T-helper 9 cell (primary cell): ENCODE results near the gene WDR36.
A peak's percentile ranks its signal among the peaks of the same experiment; 100 is the strongest.
"Not testable (repeated sequence)": the region's sequence is repeated elsewhere in the genome, so short reads cannot be mapped to it uniquely, and the experiment has no call there.

Source experiments
- DNase-seq: peaks from one replicate; pipeline ENCODE4 v3.0.0-alpha.2; 2020

The WDR36 gene

DNA sequence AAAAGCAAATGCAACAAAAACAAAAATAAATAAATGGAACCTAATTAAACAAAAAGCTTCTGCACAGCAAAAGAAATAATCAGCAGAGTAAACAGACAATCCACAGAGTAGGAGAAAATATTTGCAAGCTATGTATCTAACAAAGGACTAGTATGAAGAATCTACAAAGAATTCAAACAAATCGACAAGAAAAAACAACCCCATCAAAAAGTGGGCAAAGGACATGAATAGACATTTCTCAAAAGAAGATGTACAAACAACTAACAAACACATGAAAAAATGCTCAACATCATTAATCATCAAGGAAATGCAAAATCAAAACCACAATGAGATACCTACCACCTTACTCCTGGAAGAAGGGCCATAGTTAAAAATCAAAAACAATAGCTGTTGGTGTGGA, 49.3 kb downstream of the WDR36 start:
- not testable (repeated sequence) for DNase-seq

- DNase-seq, result no peak
Measured at GRCh38 chr5:111142932-111143331, 50.8 kb downstream of the WDR36 start.

GRCh38 chr5:111143910-111144309, 51.8 kb downstream of the WDR36 start:
- DNase-seq, result no peak

GRCh38 chr5:111144352-111144930, 52.3 kb downstream of the WDR36 start:
- no peak for DNase-seq

- DNase-seq, result no peak
Measured at GRCh38 chr5:111146053-111146452, 53.9 kb downstream of the WDR36 start.

DNA sequence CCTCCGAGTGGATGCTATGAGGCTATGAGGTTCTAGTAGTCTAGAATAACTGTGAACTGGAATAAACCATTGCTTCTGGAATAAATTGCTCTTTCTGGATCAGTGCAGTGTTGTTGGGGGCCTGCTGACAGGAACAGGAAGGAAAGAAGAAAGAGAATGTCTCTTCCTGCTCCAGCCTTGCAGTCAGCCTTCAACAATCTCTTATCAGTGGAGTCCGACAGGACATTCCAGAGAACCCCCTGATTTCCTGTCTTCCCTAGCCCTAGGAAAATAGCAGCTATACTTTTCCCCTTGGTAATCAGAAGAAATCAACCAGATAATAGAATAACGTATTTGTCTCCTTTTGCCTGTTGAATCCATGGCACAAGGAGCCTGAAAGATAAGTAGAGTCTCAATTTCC, 55.4 kb downstream of the WDR36 start:
- no peak for DNase-seq

DNA sequence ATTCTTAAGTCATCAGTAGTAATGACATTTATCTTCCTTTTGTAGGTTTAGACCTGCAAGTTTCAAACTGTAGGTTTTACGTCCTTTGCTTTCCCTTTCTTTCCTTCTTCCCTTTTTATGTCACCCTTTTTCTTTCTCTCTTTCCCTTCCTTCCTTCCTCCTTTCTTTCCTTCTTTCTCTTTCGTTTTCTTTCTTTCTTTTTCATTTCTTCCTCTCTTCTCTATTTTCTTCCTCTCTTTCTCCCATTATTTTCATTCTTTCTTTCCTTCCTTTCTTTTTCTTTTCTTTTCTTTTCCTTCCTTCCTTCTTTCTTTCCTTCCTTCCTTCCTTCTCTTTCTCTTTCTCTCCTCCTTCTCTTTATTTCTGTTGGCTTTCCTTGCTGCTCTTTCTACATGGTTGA, 59.9 kb downstream of the WDR36 start:
- DNase-seq, result no peak

DNA sequence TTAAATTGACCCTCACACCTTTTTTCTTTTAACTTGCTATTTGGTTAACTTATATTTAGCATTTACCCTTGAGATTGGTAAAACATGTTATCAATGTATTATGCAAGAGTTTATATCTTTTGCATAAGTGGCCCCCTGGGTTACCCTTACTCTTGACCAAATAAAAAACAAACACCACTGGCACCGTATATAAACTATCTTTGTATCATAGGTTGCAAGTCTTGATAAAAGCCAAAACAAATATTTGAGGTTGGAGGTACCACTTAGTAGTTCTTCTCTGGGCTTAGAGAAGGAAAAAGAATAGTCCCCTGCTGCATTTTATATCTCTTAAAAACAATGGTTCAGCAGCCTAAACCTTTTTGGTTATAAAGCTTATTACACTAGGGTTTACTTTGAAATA, 61.3 kb downstream of the WDR36 start:
- no peak for DNase-seq

DNA sequence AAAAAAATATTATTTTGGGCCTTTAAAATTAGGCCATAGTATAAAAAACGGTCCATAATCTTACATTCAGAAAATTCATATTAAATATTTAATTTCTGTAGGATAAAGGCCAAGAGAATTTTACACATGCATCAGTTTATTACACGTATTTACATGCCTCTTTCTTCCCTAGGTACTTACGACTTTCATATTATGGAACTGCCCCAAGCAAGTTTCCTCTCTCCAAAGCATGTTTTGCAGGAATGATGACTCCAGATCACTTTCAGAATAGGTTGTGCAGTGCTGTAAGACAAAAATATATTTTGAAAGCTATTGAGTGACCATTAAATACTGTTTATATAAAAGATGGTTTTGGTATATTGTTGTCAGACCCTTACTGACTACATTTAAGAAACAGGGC, 61.8 kb downstream of the WDR36 start:
- DNase-seq, result no peak

GRCh38 chr5:111158105-111158744, 66.1 kb downstream of the WDR36 start:
- peak; percentile 79 for DNase-seq

- no peak for DNase-seq
Measured at GRCh38 chr5:111159845-111160244, 67.7 kb downstream of the WDR36 start.

DNA sequence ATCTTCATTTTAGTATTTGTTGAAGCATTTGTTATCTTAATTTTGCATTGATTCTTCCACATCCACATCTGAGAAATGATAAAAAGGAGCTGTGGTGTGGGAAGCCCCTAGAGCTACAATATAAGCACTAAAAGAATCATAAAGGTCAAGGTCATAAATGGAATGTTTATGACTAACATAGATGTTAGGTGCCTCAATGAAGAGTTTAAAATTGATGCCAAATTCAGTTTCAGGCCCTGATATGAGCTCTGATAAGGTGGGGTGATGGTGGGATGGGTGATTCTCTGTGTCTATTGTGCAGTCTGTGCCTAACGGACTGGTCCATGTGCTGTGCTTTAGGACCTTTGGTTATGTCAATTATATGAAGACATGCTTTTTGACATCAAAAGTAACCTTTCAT, 70.9 kb downstream of the WDR36 start:
- no peak for DNase-seq

- no peak for DNase-seq
Measured at GRCh38 chr5:111165058-111165457, 72.9 kb downstream of the WDR36 start.

GRCh38 chr5:111167551-111167950, 75.4 kb downstream of the WDR36 start:
- DNase-seq, result no peak

- no peak for DNase-seq
Measured at GRCh38 chr5:111168608-111169007, 76.5 kb downstream of the WDR36 start.

- no peak for DNase-seq
Measured at GRCh38 chr5:111169269-111169668, 77.1 kb downstream of the WDR36 start.

DNA sequence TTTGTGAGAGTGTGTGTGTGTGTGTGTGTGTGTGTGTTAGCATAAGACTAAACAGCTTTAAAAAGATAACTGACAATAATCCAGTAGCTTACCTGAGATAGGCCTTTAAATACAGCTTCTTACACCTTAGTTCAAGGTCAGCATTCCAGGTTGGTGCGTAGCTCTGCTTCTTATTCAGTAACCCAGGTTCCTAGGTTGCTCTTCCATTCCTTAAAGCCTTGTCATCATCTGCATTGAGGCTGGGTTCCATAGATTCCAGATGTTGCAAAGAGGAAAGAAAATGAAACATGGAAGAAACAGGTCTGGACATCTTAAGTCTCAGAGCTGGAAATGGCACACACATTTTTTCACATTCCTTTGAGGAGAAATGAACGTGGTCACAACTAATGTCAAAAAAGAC, 78.1 kb downstream of the WDR36 start:
- no peak for DNase-seq

DNA sequence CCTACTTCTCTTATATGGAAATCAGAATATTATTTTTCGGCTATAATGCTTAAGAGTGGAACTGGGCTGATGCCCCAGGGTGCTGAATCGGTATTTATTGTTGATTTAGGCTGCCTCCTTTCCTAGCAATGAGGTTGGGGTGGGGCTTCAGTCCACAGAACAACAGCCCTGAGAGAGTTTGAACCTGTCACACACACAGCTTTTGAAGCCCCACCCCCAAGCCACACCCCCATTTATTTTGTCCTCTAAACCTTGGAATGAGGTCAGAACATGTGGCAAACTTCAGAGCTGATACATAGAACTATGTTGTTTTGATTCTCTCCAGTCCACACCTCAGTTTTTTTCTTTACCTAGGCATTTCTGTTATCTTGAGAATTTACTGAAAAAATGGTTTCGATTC, 80.4 kb downstream of the WDR36 start:
- DNase-seq, result no peak

- no peak for DNase-seq
Measured at GRCh38 chr5:111173476-111173875, 81.3 kb downstream of the WDR36 start.
